ENCODE measurements around the gene CYP3A4.

The CYP3A4 gene

DNA sequence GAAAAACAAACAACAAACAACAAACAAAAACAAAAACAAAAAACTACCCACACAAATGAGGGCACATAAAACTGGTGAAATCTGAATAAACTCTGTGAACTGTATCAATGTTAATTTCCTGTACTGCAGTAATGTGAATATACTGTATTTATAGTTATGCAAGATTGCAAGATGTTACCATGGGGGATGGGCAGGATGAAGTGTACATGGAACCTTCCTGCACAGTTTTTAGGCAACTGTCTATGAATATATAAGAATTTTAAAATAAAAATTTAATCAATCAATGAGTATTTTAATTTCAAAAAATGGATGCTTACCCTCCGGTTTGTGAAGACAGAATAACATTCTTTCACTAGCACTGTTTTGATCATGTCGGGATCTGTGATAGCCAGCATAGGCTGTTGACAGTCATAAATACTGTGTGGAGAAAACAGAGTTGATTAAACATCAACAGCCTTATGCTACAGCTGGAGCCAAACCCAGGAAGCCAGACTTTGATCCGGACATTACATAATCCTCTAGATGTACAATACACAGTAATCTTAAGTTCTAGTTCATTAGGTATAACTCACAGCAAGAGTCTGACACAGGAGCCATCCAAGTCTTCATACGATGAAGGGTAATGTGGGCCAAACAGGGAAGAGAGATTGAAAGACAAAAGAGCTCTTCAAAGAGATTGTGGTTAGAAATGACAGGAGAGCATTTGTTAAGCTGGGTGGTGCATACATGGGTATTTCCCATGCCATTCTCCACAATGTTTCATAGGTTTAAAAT, 63.8 kb downstream of the CYP3A4 start:
- DNase-seq, result no peak

DNA sequence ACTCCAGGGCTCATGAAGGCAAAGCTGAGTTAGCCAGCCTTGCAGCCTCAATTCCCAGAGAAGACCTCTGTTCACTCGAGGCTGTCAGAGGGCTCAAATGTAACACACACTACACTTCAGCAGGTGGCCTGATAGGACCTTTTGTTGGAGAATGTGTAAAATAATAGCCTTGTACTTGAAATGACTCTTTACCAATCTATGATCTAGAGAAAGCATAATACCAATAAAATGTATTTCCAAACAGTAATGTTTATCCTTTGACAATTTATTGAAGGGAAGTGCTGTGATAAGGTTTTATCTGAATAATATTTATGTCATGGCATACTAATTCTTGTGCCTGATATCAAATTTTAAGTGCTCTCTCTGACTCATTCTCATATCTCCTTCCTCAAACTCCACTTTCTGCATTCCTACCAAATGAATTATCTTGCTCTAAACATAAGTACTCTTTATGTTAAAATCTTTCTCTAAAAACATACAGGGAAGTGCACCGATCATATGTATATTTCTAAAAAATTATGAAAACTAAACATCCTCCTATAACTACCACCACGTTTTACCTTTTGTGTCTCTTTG, 69.9 kb downstream of the CYP3A4 start:
- no peak for DNase-seq

DNA sequence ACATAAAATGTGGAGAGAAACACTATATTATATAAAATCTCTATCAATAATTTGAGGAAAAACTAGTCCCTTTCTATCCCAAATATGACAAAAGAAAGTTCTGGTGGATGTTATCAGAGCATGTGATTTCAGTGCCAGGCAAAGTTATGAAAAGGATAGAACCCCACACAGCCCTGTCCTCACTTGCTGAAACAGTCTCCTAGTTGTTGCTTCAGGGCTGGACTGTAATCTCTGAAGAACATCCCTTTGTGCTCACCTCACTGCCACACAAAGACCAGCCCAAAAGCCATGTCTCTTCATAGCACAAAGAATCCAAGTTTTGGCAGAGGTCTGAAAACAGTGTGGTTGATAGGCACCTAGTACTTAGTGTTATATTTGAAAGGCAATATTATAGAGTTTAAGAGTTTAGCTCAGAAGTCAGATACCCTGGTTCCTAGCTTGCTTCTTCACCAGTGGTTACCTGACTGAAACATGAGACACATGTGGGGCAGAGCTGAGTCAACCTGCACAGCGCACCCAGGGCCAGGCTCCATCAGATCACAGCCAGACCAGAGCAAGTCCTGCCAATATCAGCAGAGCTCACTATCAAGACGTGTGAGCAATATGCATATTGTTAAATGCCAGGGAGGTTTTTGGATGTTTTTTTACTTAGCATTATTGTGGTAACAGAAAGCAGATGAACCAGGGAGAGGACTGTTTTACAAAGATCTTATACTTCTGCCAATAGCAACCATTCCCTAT, 74.0 kb downstream of the CYP3A4 start:
- DNase-seq, result no peak

DNA sequence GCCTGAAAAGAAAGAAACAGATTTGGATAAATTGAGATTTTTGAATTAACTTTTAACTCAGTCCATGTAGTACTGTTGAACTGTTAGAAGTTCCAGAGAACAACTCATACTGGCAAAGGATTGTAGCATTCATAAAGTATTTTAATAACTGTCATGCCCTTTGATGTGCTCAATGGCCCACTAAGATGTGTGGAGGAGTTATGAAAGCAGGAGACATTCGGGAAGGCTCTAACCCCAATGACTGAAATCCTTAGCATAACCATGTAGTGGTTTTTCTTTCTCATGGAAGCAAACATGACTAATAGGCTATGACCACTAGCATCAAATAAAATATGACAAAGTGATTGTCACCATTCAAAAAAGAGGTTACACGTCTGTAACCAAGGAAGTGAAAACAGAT, 74.7 kb downstream of the CYP3A4 start:
- DNase-seq, result no peak

DNA sequence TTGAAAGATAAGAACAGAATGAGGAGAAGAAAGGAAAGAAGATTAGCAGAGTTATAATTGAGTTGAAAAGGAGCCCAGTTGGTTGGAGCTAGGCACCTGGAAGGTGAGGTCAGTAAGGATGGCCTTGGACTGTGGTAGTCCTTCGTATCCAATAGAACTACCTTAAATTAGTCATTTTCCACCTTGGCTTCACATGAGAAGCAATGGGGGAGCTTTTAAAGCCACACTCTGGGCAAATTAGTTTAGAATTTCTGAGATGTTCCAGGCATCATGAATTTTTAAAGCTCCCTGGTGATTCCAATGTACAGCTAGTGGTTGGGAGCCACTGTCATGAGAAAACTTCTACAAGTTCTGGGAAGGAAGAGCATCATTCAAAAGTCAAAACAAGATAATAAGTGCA, 76.9 kb downstream of the CYP3A4 start:
- no peak for DNase-seq

Data from SHP77 (cell line).